ENCODE measurements around the gene TRIP12. TPM values are rescaled to one million over a fixed set of nuclear protein-coding genes. Genes with fewer than 3 reads are reported as not detected.
"Not testable (repeated sequence)": the region's sequence is repeated elsewhere in the genome, so short reads cannot be mapped to it uniquely, and the experiment has no call there.

TRIP12 gene
- total RNA-seq, 4 donors from 2014 or later = 178 to 256 (median 193) TPM

DNA sequence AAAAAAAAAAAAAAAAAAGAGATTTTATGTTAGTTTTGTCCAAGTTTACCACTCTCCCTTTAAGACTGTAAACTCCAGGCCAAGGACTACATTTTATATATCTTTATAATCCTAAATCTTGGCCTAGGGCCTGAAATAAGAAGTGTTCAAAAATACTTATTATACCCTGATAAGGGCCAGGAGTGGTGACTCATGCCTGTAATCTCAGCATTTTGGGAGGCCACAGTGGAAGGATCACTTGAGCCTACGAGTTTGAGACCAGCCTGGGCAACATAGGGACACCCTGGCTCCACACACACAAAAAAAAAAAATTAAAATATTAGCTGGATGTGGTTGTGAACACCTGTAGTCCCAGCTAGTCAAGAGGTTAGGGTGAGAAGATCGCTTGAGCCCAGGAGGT, 12.7 kb downstream of the TRIP12 start:
- no peak for DNase-seq (ENCODE audit: low spot score)
- no peak for ATAC-seq (ENCODE audit: low FRiP score)
- TF ChIP-seq, protein P1, sequence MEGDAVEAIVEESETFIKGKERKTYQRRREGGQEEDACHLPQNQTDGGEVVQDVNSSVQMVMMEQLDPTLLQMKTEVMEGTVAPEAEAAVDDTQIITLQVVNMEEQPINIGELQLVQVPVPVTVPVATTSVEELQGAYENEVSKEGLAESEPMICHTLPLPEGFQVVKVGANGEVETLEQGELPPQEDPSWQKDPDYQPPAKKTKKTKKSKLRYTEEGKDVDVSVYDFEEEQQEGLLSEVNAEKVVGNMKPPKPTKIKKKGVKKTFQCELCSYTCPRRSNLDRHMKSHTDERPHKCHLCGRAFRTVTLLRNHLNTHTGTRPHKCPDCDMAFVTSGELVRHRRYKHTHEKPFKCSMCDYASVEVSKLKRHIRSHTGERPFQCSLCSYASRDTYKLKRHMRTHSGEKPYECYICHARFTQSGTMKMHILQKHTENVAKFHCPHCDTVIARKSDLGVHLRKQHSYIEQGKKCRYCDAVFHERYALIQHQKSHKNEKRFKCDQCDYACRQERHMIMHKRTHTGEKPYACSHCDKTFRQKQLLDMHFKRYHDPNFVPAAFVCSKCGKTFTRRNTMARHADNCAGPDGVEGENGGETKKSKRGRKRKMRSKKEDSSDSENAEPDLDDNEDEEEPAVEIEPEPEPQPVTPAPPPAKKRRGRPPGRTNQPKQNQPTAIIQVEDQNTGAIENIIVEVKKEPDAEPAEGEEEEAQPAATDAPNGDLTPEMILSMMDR (IDR thresholded peaks at IDR 0.05) = no peak

- ATAC-seq (ENCODE audit: low FRiP score) (no peak), DNase-seq (ENCODE audit: low spot score) (no peak)
- TF ChIP-seq, protein P1 (IDR thresholded peaks at IDR 0.05) = no peak
Measured at GRCh38 chr2:229905601-229906000, 16.2 kb downstream of the TRIP12 start.

DNA sequence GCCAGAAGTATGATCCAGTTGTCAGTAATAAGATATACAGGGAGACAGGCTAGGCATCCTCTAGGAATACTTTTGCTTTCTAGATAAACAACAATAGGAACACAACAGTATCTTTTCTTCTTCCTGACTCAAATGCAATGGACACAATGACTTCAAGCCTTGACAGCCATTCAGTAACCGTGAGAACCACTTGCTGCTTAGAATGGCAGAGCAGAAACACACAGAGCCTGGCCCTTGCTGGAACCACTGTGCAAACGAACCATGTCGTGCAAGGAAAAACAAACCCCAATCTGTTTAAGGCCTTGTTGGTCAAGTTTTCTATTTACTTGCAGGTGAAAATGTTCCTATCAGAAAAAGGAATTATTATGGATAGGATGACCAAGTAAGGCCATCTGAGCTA, 18.8 kb downstream of the TRIP12 start:
- TF ChIP-seq, protein P1 (IDR thresholded peaks at IDR 0.05) = no peak
- DNase-seq (ENCODE audit: low spot score) (no peak), ATAC-seq (ENCODE audit: low FRiP score) (no peak)

- TF ChIP-seq, protein P1 (IDR thresholded peaks at IDR 0.05) = no peak
- peak; percentile 57 for ATAC-seq (ENCODE audit: low FRiP score)
- no peak for DNase-seq (ENCODE audit: low spot score)
Measured at GRCh38 chr2:229901819-229902218, 20.0 kb downstream of the TRIP12 start.

- DNase-seq (ENCODE audit: low spot score); ATAC-seq (ENCODE audit: low FRiP score): not testable (repeated sequence)
Measured at GRCh38 chr2:229900514-229900913, 21.3 kb downstream of the TRIP12 start.

DNA sequence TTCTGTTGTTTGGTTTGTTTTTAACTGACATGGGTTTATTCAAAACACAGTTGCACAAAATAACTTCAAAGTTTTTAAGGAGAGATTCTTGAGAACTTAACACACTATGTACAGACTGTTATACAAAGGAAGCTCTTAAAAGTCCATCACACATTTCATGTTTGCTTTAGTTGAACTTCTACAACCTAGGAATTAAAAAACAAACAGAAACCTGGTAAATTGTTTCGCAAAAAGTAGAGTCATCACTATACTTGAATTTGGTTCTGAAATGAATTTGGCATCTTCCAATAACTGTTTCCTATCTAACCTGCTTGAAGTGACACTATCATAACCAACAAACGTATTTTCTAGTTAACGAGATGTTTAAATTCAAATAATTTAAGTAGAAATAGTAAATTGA, 21.8 kb downstream of the TRIP12 start:
- ATAC-seq (ENCODE audit: low FRiP score) (no peak), DNase-seq (ENCODE audit: low spot score) (no peak)
- TF ChIP-seq, protein P1 (IDR thresholded peaks at IDR 0.05) = no peak

DNA sequence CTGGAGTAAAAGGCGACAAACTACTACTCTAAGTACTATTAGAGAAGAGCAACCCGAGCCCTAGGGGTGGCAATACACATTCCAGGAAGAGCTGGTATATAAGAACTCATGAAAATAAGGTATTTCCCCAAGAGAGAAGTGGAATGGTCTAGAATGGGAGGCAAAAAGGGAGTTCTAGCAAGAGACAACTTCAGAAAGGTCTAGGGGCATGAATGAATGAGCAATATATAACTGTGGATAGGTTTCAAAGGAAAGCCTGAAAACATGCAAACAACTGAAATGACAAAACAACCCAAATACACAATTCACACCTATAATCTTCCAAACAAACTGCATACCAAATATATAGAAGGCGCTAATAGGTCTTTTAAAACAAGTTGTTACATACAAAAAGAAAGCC, 22.2 kb downstream of the TRIP12 start:
- ATAC-seq (ENCODE audit: low FRiP score) = no peak
- TF ChIP-seq, protein P1 (IDR thresholded peaks at IDR 0.05) = no peak
- no peak for DNase-seq (ENCODE audit: low spot score)

DNA sequence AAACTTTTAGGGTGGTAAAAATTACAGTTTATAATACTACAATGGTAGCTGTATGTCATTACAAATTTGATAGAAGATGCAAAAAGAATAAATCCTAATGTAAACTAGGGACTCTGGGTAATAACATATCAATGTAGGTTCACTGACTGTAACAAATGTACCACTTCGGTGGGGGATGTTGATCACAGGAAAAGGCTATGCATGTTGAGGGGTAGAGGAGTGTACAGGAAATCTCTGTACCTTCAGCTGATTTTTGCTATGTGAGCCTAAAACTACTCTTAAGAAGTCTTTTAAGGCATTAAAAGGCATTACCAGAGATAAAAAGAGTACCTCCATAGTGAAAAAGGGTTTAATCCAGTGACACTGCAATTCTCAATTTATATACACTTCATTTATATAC, 25.0 kb downstream of the TRIP12 start:
- TF ChIP-seq, protein P1 (IDR thresholded peaks at IDR 0.05) = no peak
- ATAC-seq (ENCODE audit: low FRiP score) (no peak), DNase-seq (ENCODE audit: low spot score) (no peak)
